Common myeloid progenitor, CD34-positive (primary cell): ENCODE measurements around the gene NCSTN.
"Not testable (repeated sequence)": the region's sequence is repeated elsewhere in the genome, so short reads cannot be mapped to it uniquely, and the experiment has no call there.

Experiments
- CTCF ChIA-PET: fragments of 350-600 bp; sonication (Branson Sonifier 250); formaldehyde crosslinking; loops from one replicate; lab custom pipeline; 2021; ENCODE audit warnings: antibody characterized with exemption; lab: Charles Lee
- POLR2A ChIA-PET: fragments of 350-600 bp; sonication (Branson Sonifier 250); formaldehyde crosslinking; loops from one replicate; lab custom pipeline; 2021; ENCODE audit warnings: antibody characterized with exemption; lab: Charles Lee
- DNase-seq, 3 donors: peaks; one replicate each; pipeline versions ENCODE4 v3.0.0 to v3.0.0-alpha.2; 2013
- H3K27ac ChIP-seq, 2 experiments: 1 replicate in 1 of 2; 2 replicates in 1 of 2; pipeline ENCODE4 v1.7.0; 2013; ENCODE audit warnings: inconsistent platforms in 2 of 2, low read length in 2 of 2, mild to moderate bottlenecking in 2 of 2, low read depth in 1 of 2, moderate library complexity in 1 of 2; ENCODE audit not compliant: severe bottlenecking in 2 of 2, insufficient read depth in 1 of 2, poor library complexity in 1 of 2
- H3K27me3 ChIP-seq, 5 experiments: replicated peaks in 2 of 5; 1 replicate in 3 of 5; 2 replicates in 2 of 5; pipeline versions ENCODE4 v1.6.1 to v1.7.0; 2013; ENCODE audit warnings: low read length in 4 of 5, mild to moderate bottlenecking in 2 of 5, moderate library complexity in 2 of 5, inconsistent platforms in 1 of 5; ENCODE audit not compliant: insufficient read depth in 5 of 5, control insufficient read depth in 4 of 5
- H3K36me3 ChIP-seq, 4 experiments: 1 replicate in 2 of 4; 2 replicates in 2 of 4; pipeline versions ENCODE4 v1.6.1 to v1.7.0; 2013; ENCODE audit warnings: low read length in 3 of 4, control low read depth in 1 of 4, mild to moderate bottlenecking in 1 of 4; ENCODE audit not compliant: control insufficient read depth in 4 of 4, insufficient read depth in 4 of 4
- H3K4me1 ChIP-seq, 4 experiments: 1 replicate in 3 of 4; 2 replicates in 1 of 4; pipeline versions ENCODE4 v1.6.1 to v1.7.1; 2013; ENCODE audit warnings: low read length in 3 of 4, mild to moderate bottlenecking in 3 of 4, control low read depth in 1 of 4, inconsistent platforms in 1 of 4, moderate library complexity in 1 of 4; ENCODE audit not compliant: control insufficient read depth in 4 of 4, insufficient read depth in 4 of 4; ENCODE audit errors: control extremely low read depth in 1 of 4
- H3K4me3 ChIP-seq, 7 experiments: 1 replicate in 4 of 7; 2 replicates in 3 of 7; pipeline versions ENCODE4 v1.5.1 to v1.7.0; 2013; ENCODE audit warnings: mild to moderate bottlenecking in 7 of 7, low read length in 6 of 7, moderate library complexity in 6 of 7, inconsistent platforms in 2 of 7, low read depth in 2 of 7, control low read depth in 1 of 7; ENCODE audit not compliant: insufficient read depth in 4 of 7, control insufficient read depth in 1 of 7; ENCODE audit errors: extremely low read depth in 1 of 7
- H3K9me3 ChIP-seq, 5 experiments: 1 replicate in 4 of 5; 2 replicates in 1 of 5; pipeline versions ENCODE4 v1.6.1 to v1.7.1; 2013; ENCODE audit warnings: low read length in 4 of 5, mild to moderate bottlenecking in 2 of 5, inconsistent platforms in 1 of 5, low read depth in 1 of 5, moderate library complexity in 1 of 5; ENCODE audit not compliant: control insufficient read depth in 4 of 5, insufficient read depth in 2 of 5; ENCODE audit errors: control extremely low read depth in 1 of 5
- WGBS: methylation state at CpG from one replicate; pipeline ENCODE4 v1.1.5; 2013; ENCODE audit not compliant: insufficient coverage; 5-methylcytosine and 5-hydroxymethylcytosine counted together

Gene NCSTN

DNA sequence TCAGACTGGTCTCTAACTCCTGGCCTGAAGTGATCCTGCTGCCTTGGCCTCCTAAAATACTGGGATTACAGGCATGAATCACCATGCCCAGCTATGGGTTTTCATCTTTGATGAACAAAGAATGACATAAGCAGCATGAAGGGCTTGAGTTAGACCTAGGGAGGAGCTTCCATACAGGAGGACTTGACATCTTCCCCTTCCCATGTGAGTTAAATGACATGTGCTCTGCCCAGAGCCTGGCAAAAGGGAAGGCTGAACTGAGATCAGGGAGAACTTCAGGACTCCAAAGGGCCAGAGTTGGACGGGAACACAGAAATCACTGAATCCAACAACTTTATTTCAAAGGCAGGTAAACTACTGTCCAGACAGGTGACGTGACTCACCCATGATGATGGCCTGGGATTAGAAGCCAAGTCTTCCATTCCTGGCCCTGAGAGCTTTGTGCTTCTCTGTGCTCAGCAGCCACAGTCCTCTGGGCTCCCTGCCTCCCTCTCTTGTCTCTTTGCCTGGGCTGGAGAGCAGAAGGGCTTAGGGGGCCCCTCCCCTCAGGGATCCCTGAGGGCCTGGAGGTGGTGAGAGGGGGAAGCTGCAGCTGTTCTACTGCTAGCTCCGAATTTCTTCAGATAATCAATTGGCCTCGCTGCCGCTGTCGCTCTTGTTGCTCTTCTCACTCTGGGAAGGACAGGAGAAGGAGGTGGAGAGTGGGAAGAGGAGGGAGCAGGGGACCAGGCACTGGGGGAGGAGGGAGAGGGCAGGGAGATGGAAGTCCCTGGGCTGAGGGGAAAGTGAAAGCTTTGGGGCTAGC is 31.3 kb downstream of the NCSTN start:
- no peaks in the 10 kb centered on the region for H3K9me3 ChIP-seq
- peaks cover 5 to 24% (median 20%) of the 10 kb centered on the region in 4 experiments for H3K4me1 ChIP-seq
- ChIA-PET CTCF (interaction anchor here (0.6 to 14.4 kb wide), 5 partner anchors 18 to 114 kb away, joined by 3 to 437 read pairs (median 4); partner anchors contain the start of gene NHLH1), POLR2A (no interaction called here)
- H3K27me3 ChIP-seq = no peaks in the 10 kb centered on the region
- no peak overlapping the region for H3K4me3 ChIP-seq
- WGBS = 92% methylated on average over 6 of the region's 6 CpGs
- no peaks in the 10 kb centered on the region for H3K36me3 ChIP-seq
- no peak overlapping the region for H3K27ac ChIP-seq
- peak in 2 of 3 donors; percentile 16 to 31 for DNase-seq

DNA sequence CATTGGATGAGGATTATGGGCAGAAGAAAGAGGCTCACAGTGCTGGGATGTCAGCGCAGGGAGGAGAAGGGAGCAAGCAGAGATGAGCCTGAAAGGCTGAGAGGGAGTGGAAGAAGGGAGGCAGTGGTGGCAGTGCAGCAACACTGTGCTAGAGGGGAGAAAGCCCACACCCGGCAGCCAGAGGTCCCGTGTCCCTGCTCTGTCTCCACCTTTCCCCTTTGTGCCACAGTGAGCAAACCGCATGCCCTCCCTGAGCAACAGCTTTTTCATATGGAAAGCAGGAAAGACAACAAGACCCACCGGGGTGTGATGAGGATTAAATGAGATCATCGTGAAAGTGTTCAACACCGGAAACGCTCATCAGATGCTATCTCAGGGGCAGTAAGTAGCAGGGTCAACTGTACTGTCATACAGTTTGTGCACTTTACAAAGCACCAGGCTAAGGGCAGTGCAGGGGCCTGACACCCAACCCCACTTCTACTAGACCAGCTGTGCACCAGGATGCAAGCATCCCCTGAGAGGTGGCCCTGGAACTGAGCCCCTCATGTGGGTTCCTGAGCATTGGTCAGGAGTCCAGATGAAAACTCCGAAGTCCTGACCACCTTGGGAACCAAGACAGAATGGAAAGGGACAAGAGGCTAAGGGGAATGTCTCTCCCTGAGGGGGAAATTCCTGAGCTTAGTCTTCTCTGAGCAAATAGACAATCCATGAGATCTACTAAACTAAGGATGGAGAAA is 32.8 kb downstream of the NCSTN start:
- Histone ChIP-seq H3K36me3 (no peaks in the 10 kb centered on the region), H3K4me1 (peaks cover 5 to 24% (median 20%) of the 10 kb centered on the region in 4 experiments), H3K27me3 (no peaks in the 10 kb centered on the region), H3K9me3 (no peaks in the 10 kb centered on the region), H3K4me3 (peak overlapping the region in 6 of 7 experiments; percentile 4 to 49 (median 36)), H3K27ac (no peak overlapping the region)
- 18% methylated on average over 7 of the region's 9 CpGs for WGBS
- CTCF ChIA-PET = interaction anchor here (0.8 to 14.4 kb wide), 17 partner anchors 14 to 290 kb away, joined by 3 to 437 read pairs (median 6); partner anchors contain the start of genes NHLH1 and VANGL2
- POLR2A ChIA-PET = interaction anchor here (0.8 to 1.5 kb wide), 2 partner anchors 21 to 85 kb away, joined by 3 to 5 read pairs; no protein-coding TSS in a partner anchor
- DNase-seq = no peak

DNA sequence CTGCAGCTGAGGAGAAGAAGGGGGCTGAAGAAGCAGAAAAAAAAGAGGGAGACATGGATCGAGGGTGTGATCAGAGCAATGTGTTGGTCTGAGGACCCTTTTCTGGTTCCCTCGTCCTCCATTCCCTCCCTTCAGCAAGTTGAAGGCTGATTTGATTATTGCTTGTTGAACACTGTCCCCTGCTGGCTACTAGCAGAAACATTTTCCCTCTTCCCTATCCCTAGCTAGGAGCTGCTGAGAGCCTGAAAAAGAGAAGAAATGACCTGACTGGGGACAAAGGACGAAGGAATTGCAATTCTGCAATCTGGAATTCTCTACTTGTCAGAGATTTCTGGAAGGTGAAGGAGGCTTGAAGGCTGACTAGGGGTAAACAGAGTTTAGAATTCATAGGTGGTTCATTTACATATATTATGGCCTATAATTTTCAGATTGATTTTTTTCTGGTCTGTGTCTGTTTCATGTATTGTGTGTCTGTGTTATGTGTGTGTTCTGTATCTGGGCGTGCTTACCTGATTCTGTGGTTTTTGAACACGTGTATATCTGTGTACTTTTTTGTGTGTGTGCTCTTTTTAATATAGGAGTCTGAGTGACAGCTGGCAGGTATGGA is 33.4 kb downstream of the NCSTN start:
- POLR2A ChIA-PET = interaction anchor here (0.8 to 1.5 kb wide), 2 partner anchors 21 to 85 kb away, joined by 3 to 5 read pairs; no protein-coding TSS in a partner anchor
- Histone ChIP-seq H3K27ac (no peak overlapping the region), H3K36me3 (no peaks in the 10 kb centered on the region), H3K4me3 (peak overlapping the region in 3 of 7 experiments; percentile 4 to 49 (median 43)), H3K4me1 (peaks cover 5 to 24% (median 20%) of the 10 kb centered on the region in 4 experiments), H3K9me3 (no peaks in the 10 kb centered on the region), H3K27me3 (no peaks in the 10 kb centered on the region)
- CTCF ChIA-PET = interaction anchor here (0.8 to 14.4 kb wide), 21 partner anchors 13 to 291 kb away, joined by 3 to 437 read pairs (median 5); partner anchors contain the start of genes NHLH1 and VANGL2
- DNase-seq = peak; percentile 76 to 87 (median 85)
- 21% methylated on average over 4 of the region's 5 CpGs for WGBS

DNA sequence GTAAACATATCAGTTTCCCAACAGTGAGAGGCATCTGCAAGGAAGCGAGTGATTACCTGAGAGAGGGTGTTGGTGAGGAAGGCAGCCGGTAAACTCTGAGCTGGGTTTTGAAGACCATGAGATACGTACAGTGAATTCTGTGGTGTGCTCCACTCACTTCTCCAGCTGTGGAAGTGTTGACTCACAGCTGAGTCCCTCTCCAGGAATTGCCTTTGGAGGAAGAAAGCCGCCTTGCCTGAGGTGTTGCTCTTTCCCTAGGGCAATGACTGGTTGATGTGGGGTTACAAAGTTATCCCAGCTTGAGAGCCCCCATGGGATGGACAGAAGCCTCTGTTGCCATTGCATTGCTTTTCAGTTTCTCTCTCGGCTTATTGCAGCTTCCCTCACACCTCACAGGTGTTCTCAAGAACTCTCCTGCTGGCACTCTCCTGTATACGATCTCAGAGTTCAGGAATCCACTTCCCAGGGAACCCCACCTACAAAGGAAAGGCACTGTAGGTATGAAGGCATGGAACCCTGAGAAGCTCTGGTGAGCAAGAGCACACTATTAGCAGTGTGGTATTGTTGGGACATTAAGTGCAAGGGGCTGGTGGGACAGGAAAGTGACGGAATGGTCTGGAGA is 34.5 kb downstream of the NCSTN start:
- H3K4me1 ChIP-seq = peaks cover 5 to 24% (median 20%) of the 10 kb centered on the region in 4 experiments
- H3K9me3 ChIP-seq = no peaks in the 10 kb centered on the region
- 86% methylated on average over 5 of the region's 7 CpGs for WGBS
- no peak for DNase-seq
- no peak overlapping the region for H3K27ac ChIP-seq
- POLR2A ChIA-PET = interaction anchor here (0.6 kb wide), 1 partner anchor 10 kb away, joined by 3 read pairs; no protein-coding TSS in a partner anchor
- no peak overlapping the region for H3K4me3 ChIP-seq
- H3K27me3 ChIP-seq = no peaks in the 10 kb centered on the region
- CTCF ChIA-PET = interaction anchor here (0.8 to 14.4 kb wide), 19 partner anchors 12 to 269 kb away, joined by 3 to 437 read pairs (median 5); partner anchors contain the start of gene NHLH1
- H3K36me3 ChIP-seq = no peaks in the 10 kb centered on the region

DNA sequence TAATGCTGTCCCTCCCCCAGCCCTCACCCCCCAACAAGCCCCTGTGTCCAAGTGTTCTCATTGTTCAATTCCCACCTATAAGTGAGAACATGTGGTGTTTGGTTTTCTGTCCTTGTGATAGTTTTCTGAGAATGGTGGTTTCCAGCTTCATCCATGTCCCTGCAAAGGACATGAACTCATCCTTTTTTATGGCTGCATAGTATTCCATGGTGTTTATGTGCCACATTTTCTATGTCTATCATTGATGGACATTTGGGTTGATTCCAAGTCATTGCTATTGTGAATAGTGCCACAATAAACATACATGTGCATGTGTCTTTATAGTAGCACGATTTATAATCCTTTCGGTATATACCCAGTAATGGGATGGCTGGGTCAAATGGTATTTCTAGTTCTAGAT is 41.6 kb downstream of the NCSTN start:
- H3K4me3 ChIP-seq, H3K36me3 ChIP-seq, H3K27ac ChIP-seq, DNase-seq, H3K9me3 ChIP-seq, H3K4me1 ChIP-seq, POLR2A ChIA-PET, H3K27me3 ChIP-seq: not testable (repeated sequence)
- no CpG with 5 or more reads among the region's 2 CpGs for WGBS
- CTCF ChIA-PET = interaction anchor here (0.5 kb wide), 1 partner anchor 11 kb away, joined by 3 read pairs; no protein-coding TSS in a partner anchor

DNA sequence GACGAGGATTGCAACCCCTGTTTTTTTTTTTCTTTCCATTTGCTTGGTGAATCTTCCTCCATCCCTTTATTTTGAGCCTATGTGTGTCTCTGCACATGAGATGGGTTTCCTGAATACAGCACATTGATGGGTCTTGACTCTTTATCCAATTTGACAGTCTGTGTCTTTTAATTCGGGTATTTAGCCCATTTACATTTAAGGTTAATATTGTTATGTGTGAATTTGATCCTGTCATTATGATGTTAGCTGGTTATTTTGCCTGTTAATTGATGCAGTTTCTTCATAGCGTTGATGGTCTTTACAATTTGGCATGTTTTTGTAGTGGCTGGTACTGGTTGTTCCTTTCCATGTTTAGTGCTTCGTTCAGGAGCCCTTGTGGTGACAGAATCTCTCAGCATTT is 45.2 kb downstream of the NCSTN start:
- H3K9me3 ChIP-seq, H3K27ac ChIP-seq, H3K4me3 ChIP-seq, H3K4me1 ChIP-seq, POLR2A ChIA-PET, H3K27me3 ChIP-seq, H3K36me3 ChIP-seq, DNase-seq: not testable (repeated sequence)
- 100% methylated on average over 2 of the region's 4 CpGs for WGBS
- CTCF ChIA-PET = interaction anchor here (2.4 kb wide), 1 partner anchor 12 kb away, joined by 6 read pairs; no protein-coding TSS in a partner anchor
